Measurements from ENCODE around the gene PRR7.

DNA sequence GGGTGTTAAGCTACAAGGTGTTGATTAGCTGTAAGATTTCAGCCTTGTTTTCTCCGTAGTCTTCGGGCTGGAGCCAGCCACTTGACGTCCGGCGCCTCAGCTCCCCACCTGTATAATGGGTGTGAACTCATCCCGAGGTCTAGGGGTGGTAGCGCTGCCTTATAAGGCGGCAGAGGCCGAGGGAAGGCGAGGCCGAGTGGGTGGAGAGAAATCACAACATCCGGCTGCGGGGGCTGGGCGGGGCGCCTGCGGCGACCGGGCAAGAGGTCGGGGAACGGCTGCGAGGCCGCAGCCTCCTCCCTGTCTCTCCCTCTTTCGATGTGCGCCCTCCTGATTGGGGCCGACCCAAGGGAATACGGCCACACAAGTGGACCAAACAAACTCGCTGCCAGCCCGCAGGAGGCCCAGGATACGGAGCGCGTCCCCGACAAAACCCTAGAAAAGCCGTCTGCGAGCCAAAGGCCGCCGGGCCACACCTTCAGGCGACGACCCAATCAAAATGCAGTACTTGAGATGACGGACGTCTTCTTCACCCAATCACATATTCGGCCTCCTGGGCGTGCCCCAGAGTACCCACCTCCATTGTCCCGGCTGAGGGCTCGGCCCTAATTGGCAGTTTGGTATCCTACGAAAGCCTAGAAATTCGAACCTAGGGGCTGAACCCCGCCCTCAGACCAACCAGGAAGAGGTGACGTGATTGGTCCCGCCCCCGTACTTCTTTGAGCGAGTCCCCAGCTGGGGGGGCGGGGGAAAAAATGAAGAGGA is 20.6 kb upstream of the PRR7 start:
- TF ChIP-seq CTCF (conservative IDR thresholded peaks at IDR 0.05; ENCODE audit: low read depth, low read length): no peak
- no peak for TF ChIP-seq EZH2 (IDR thresholded peaks at IDR 0.05; ENCODE audit: low read length, unreplicated experiment)
- no peak for TF ChIP-seq EZH2phosphoT487 (IDR thresholded peaks at IDR 0.05; ENCODE audit: borderline replicate concordance, low read length)
